Measurements from ENCODE around the gene IL20.

IL20 gene

DNA sequence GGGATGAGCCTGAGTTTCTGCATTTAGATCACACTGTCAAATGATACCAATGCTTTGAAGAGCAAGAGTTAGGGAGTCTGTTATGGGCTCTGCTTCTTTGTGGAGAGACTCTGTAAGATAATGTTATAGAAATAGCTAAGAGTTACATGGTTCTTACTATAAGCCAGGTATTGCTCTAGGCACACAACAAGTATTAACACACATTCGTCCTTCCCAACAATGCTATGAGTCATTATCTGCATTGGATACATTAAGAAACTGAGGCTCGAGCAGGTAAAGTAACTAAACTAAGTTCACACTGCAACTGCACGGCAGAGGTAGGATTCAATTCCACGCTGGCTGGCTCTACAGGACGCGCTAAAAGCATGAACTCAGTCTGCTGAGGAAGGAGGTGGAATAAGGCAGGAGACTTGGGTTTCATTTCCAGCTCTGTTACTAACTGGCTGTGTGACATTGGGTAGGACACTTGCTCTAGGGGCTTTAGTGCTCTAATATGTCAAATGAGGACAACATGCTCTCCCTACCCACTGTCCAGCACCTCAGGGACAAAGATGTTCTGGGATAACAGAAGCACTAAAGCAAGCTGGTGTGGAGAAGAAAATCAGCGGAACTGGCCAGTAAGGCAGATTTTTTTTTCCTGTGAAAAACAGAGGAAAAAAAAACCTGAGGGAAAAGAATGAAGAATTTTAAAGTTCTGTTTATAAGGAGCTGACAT lies 23.7 kb upstream of the IL20 start:
- DNase-seq (ENCODE audit: low read depth): no peak
- TF ChIP-seq, protein P1, sequence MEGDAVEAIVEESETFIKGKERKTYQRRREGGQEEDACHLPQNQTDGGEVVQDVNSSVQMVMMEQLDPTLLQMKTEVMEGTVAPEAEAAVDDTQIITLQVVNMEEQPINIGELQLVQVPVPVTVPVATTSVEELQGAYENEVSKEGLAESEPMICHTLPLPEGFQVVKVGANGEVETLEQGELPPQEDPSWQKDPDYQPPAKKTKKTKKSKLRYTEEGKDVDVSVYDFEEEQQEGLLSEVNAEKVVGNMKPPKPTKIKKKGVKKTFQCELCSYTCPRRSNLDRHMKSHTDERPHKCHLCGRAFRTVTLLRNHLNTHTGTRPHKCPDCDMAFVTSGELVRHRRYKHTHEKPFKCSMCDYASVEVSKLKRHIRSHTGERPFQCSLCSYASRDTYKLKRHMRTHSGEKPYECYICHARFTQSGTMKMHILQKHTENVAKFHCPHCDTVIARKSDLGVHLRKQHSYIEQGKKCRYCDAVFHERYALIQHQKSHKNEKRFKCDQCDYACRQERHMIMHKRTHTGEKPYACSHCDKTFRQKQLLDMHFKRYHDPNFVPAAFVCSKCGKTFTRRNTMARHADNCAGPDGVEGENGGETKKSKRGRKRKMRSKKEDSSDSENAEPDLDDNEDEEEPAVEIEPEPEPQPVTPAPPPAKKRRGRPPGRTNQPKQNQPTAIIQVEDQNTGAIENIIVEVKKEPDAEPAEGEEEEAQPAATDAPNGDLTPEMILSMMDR (IDR thresholded peaks at IDR 0.05; ENCODE audit: low read depth, low read length, missing control alignments): no peak
- H3K4me3 ChIP-seq (ENCODE audit: low read depth, low read length): no peak overlapping the region

DNA sequence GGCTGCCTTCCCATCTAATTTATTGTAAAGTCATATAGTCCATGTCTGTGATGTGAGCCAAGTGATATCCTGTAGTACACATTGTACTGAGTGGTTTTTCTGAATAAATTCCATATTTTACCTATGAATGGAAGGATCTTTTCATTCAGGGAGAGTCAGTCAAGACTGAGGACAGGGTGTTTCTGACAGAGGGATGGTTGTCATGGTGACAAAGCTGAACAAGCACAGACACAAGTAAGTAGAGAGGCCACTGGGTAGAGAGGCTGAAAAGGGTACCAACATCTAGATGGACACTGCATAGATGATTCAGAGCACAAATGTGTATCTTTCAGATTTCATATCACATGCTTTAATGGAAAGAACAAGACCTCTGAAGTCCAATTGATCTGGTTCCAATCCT lies 22.6 kb upstream of the IL20 start:
- H3K4me3 ChIP-seq (ENCODE audit: low read depth, low read length): no peak overlapping the region
- TF ChIP-seq, protein P1 (IDR thresholded peaks at IDR 0.05; ENCODE audit: low read depth, low read length, missing control alignments): no peak
- no peak for DNase-seq (ENCODE audit: low read depth)

DNA sequence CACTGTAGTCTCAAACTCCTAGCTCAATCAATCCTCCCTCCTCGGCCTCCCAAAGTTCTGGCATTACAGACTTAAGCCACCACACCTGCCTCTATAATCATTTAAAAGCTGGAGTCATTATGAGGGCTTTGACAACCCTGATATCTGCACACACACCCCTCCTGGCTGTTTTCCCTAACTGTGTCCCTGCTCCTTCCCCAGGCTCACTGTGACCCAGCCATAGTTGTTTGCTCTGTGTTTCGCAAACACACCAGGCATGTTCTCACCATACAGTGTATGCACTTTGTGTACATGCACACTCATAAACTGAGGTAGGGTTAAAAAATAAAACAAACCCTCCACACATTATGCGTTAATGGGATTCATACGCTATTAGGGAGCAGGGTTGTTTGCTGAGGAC lies 21.8 kb upstream of the IL20 start:
- H3K4me3 ChIP-seq (ENCODE audit: low read depth, low read length): no peak overlapping the region
- DNase-seq (ENCODE audit: low read depth): no peak
- TF ChIP-seq, protein P1 (IDR thresholded peaks at IDR 0.05; ENCODE audit: low read depth, low read length, missing control alignments): no peak

DNA sequence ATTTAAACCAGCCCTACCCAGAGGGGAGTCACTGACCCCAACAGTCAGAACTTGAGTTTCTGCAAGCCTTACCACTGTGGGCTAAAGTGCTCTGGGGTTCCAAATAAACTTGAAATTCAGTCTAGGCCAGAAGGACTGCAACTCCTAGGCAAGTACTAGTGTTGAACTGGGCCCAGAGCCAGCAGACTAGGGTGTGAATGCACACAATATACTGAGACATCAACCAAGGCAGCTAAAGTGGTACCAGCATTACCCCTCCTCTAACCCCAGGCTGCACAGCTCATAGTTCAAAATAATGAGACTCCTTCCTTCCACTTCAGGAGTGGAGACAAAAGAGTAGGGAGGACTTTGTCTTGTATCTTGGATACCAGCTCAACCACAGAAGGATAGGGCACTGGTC lies 18.9 kb upstream of the IL20 start:
- no peak for DNase-seq (ENCODE audit: low read depth)
- H3K4me3 ChIP-seq (ENCODE audit: low read depth, low read length): no peak overlapping the region
- TF ChIP-seq, protein P1 (IDR thresholded peaks at IDR 0.05; ENCODE audit: low read depth, low read length, missing control alignments): no peak

DNA sequence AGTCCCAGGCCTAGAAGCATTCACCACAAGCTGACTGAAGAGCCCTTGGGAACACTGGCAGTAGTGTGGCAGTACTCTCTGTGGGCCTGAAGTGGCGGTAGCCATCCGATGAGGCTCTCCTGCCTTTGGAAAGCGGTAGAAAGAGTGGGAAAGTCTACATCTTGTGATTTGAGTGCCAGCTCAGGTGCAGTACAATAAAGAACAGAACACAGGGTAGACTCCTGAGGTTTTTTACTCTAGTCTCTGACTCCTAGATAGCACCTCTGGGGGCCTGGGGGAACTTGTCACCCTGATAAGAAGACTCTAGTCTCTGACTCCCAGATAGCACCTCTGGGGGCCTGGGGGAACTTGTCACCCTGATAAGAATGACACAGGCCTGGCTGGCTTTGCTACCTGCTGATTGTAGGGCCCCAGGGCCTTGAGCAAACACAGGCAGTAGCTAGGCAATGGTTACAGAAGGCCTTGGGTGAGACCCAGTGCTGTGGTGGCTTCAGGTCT lies 18.0 kb upstream of the IL20 start:
- H3K4me3 ChIP-seq (ENCODE audit: low read depth, low read length): no peak overlapping the region
- TF ChIP-seq, protein P1 (IDR thresholded peaks at IDR 0.05; ENCODE audit: low read depth, low read length, missing control alignments): no peak
- no peak for DNase-seq (ENCODE audit: low read depth)

DNA sequence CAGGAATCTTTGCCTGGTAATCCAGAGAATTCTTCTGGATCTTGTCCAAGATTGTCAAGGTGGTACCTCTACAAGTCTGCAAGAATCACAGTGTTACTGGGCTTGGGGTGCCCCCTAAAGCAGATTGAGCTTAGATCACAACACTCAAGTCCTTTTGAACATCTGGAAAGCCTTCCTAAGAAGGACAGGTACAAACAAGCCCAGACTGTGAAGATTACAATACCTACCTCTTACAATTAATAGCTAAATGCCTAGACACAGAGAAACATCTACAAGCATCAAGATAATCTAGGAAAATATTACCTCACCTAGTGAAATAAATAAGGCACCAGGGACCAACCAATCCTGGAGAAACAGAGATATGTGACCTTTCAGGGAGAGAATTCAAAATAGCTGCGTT lies 17.5 kb upstream of the IL20 start:
- TF ChIP-seq, protein P1 (IDR thresholded peaks at IDR 0.05; ENCODE audit: low read depth, low read length, missing control alignments): no peak
- H3K4me3 ChIP-seq (ENCODE audit: low read depth, low read length): no peak overlapping the region
- DNase-seq (ENCODE audit: low read depth): no peak

DNA sequence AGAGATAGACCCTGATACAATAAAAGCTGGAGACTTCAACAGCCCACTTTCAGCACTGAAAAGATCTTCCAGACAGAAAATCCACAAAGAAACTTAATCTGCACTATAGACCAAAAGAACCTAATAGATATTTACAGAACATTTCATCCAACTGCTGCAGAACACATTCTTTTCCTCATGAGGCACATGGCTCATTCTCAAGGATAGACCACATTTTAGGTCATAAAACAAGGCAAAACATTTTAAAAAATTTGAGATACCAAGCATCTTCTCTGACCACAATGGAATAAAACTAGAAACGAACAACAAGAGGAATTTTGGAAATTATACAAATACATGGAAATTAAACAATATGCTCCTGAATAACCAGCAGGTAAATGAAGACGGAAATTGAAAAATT lies 15.0 kb upstream of the IL20 start:
- TF ChIP-seq, protein P1 (IDR thresholded peaks at IDR 0.05; ENCODE audit: low read depth, low read length, missing control alignments): no peak
- DNase-seq (ENCODE audit: low read depth): no peak
- H3K4me3 ChIP-seq (ENCODE audit: low read depth, low read length): no peak overlapping the region

Data from GM12864 (cell line).